ENCODE results near the gene CGAS.

CGAS gene

GRCh38 chr6:73452107-73452461 lies at the start of gene CGAS:
TSS of gene CGAS (minus strand) at chr6:73452297. CDS start at chr6:73452181, 116 bp downstream.
- H3K27ac ChIP-seq, result no peak within 1 kb of the TSS
- no peak for TF ChIP-seq CTCF (conservative IDR thresholded peaks at IDR 0.05)

GRCh38 chr6:73497915-73498314 lies 45.8 kb upstream of the CGAS start:
- no peak for TF ChIP-seq CTCF (conservative IDR thresholded peaks at IDR 0.05)
- H3K27ac ChIP-seq, result no peak overlapping the region

- no peak for TF ChIP-seq CTCF (conservative IDR thresholded peaks at IDR 0.05)
- no peak overlapping the region for H3K27ac ChIP-seq
Observed at GRCh38 chr6:73491377-73491776, 39.3 kb upstream of the CGAS start.

GRCh38 chr6:73487473-73487872 lies 35.4 kb upstream of the CGAS start:
- TF ChIP-seq CTCF (conservative IDR thresholded peaks at IDR 0.05), result no peak

GRCh38 chr6:73484438-73484837 lies 32.3 kb upstream of the CGAS start:
- H3K27ac ChIP-seq, result no peak overlapping the region
- TF ChIP-seq CTCF (conservative IDR thresholded peaks at IDR 0.05), result no peak

More at GRCh38 chr6:73487473-73487872, 35.4 kb upstream of the CGAS start:
- no peak overlapping the region for H3K27ac ChIP-seq

GRCh38 chr6:73481969-73482368 lies 29.9 kb upstream of the CGAS start:
- no peak for TF ChIP-seq CTCF (conservative IDR thresholded peaks at IDR 0.05)
- no peak overlapping the region for H3K27ac ChIP-seq

- no peak for TF ChIP-seq CTCF (conservative IDR thresholded peaks at IDR 0.05)
- no peak overlapping the region for H3K27ac ChIP-seq
Observed at GRCh38 chr6:73477407-73477806, 25.3 kb upstream of the CGAS start.

GRCh38 chr6:73476723-73477122 lies 24.6 kb upstream of the CGAS start:
- no peak overlapping the region for H3K27ac ChIP-seq
- no peak for TF ChIP-seq CTCF (conservative IDR thresholded peaks at IDR 0.05)
